K562 (cell line): ENCODE measurements around the gene FBXO21. TPM values are rescaled to one million over a fixed set of nuclear protein-coding genes. Genes with fewer than 3 reads are reported as not detected.

Source experiments
- ATAC-seq: fragments of 200-7000 bp; cut with Tn5 transposase; 3 replicates; pipeline ENCODE4 v1.9.1; 2020; ENCODE audit warnings: moderate library complexity
- BruUV-seq: library from RNA; stranded (reverse); fragments of 400-500 nt; replicated peaks from 2 replicates; lab custom pipeline; 2021; lab: Mats Ljungman, UMichigan
- CTCF ChIA-PET: fragments of 300-600 bp; formaldehyde crosslinking; extraction: SDS; loops from one replicate; lab custom pipeline; 2021; ENCODE audit warnings: low intra/inter-chr PET ratio; lab: Yijun Ruan, JAX
- POLR2A ChIA-PET: fragments of 300-600, 350-650 bp; sonication (Branson Sonifier 250); formaldehyde crosslinking; extraction: SDS; loops from one replicate; lab custom pipeline; 2021; ENCODE audit warnings: antibody characterized with exemption, inconsistent platforms; lab: Yijun Ruan, JAX
- DNase-seq, 4 experiments: peaks; one replicate each; pipeline versions ENCODE4 v3.0.0 to v3.0.0-alpha.2; 2011 to 2018; ENCODE audit warnings: low spot score in 3 of 4, mixed read lengths in 3 of 4; ENCODE audit errors: extremely low read depth in 1 of 4
- FAIRE-seq: peaks from 2 replicates; lab custom pipeline; 2011; peaks lifted over from hg19 to GRCh38; lab: Jason Lieb, UNC
- H2AFZ ChIP-seq: 2 replicates; pipeline ENCODE4 v1.6.0; 2011; ENCODE audit warnings: low read depth, low read length, control low read depth, inconsistent platforms
- H3K27ac ChIP-seq: fragments of 200-600 bp; 3 replicates; pipeline ENCODE4 v1.8.0; 2011; ENCODE audit warnings: low read depth, mild to moderate bottlenecking, control low read depth, inconsistent platforms, low read length, moderate library complexity, mixed read lengths; ENCODE audit errors: extremely low read depth
- H3K27me3 ChIP-seq, 2 experiments: fragments of 300-600 bp in 1 of 2; 2 replicates in 1 of 2; 3 replicates in 1 of 2; pipeline versions ENCODE4 v1.6.0 to v1.8.0; 2011; ENCODE audit warnings: inconsistent platforms in 2 of 2, low read length in 2 of 2, mild to moderate bottlenecking in 1 of 2, mixed read lengths in 1 of 2, moderate library complexity in 1 of 2; ENCODE audit not compliant: control insufficient read depth in 2 of 2, insufficient read depth in 2 of 2
- H3K36me3 ChIP-seq: fragments of 300-600 bp; 3 replicates; pipeline ENCODE4 v1.8.0; 2011; ENCODE audit warnings: mild to moderate bottlenecking, low read length, inconsistent platforms; ENCODE audit not compliant: control insufficient read depth, insufficient read depth
- H3K4me1 ChIP-seq, 2 experiments: fragments of 200-600 bp in 1 of 2; replicated peaks in 1 of 2; 2 replicates in 1 of 2; 3 replicates in 1 of 2; pipeline versions ENCODE4 v1.5.1 to v1.8.0; 2011; ENCODE audit warnings: inconsistent platforms in 2 of 2, low read length in 2 of 2, mild to moderate bottlenecking in 1 of 2, mixed read lengths in 1 of 2, moderate library complexity in 1 of 2; ENCODE audit not compliant: control insufficient read depth in 2 of 2, insufficient read depth in 2 of 2
- H3K4me2 ChIP-seq: 2 replicates; pipeline ENCODE4 v1.6.1; 2011; ENCODE audit warnings: low read length, control low read depth, inconsistent platforms, mixed read lengths; ENCODE audit not compliant: insufficient read depth
- H3K4me3 ChIP-seq: fragments of 200-600 bp; sonication (generic), shearing (Covaris generic); 2 replicates; pipeline ENCODE4 v1.5.1; 2016; ENCODE audit warnings: control low read depth, inconsistent platforms
- H3K79me2 ChIP-seq: fragments of 200-600 bp; 3 replicates; pipeline ENCODE4 v1.8.0; 2011; ENCODE audit warnings: low read length, inconsistent platforms; ENCODE audit not compliant: control insufficient read depth, insufficient read depth
- H3K9ac ChIP-seq, 2 experiments: 2 replicates each; pipeline versions ENCODE4 v1.6.0 to v1.6.1; 2011; ENCODE audit warnings: low read depth in 2 of 2, low read length in 2 of 2, control low read depth in 1 of 2, inconsistent platforms in 1 of 2, mild to moderate bottlenecking in 1 of 2, mixed read lengths in 1 of 2; ENCODE audit not compliant: insufficient read depth in 1 of 2
- H3K9me1 ChIP-seq: one replicate; pipeline ENCODE4 v1.6.0; 2011; ENCODE audit warnings: inconsistent platforms, mild to moderate bottlenecking, low read length, moderate library complexity; ENCODE audit not compliant: control insufficient read depth, insufficient read depth
- H3K9me3 ChIP-seq: replicated peaks from 2 replicates; pipeline ENCODE4 v1.5.1; 2011; ENCODE audit warnings: low read depth, low read length, inconsistent platforms; ENCODE audit not compliant: control insufficient read depth, insufficient read depth
- H4K20me1 ChIP-seq: replicated peaks from 2 replicates; pipeline ENCODE4 v1.6.1; 2011; ENCODE audit warnings: low read length, inconsistent platforms, mixed read lengths; ENCODE audit not compliant: control insufficient read depth, insufficient read depth
- ARID3A ChIP-seq: IDR thresholded peaks from 2 replicates; pipeline ENCODE4 v1.6.1; 2012; ENCODE audit warnings: low read depth, low read length, improper control_type of control experiment, borderline replicate concordance
- BRF2 ChIP-seq: IDR thresholded peaks from 3 replicates; pipeline ENCODE4 v1.6.1; 2011; ENCODE audit warnings: borderline replicate concordance, mild to moderate bottlenecking; ENCODE audit not compliant: insufficient read length, insufficient read depth
- HDAC8 ChIP-seq: fragments of 450-650 bp; IDR thresholded peaks from 2 replicates; pipeline ENCODE4 v1.6.1; 2016; ENCODE audit warnings: mild to moderate bottlenecking, missing genetic modification characterization, moderate library complexity, missing compliant biosample characterization
- NCOA1 ChIP-seq: fragments of 450-650 bp; IDR thresholded peaks from 2 replicates; pipeline ENCODE4 v1.6.1; 2016; ENCODE audit warnings: low read depth
- SIRT6 ChIP-seq: IDR thresholded peaks from one replicate; pipeline ENCODE4 v1.6.1; 2012; ENCODE audit warnings: low read depth, mild to moderate bottlenecking, control low read depth, inconsistent platforms, low read length, moderate library complexity
- STAT5A ChIP-seq: IDR thresholded peaks from 2 replicates; pipeline ENCODE4 v1.6.1; 2012; ENCODE audit warnings: low read length, inconsistent platforms, borderline replicate concordance
- STAT6 ChIP-seq: sonication (generic); formaldehyde crosslinking; IDR thresholded peaks from 2 replicates; pipeline ENCODE4 v1.8.1; 2023; ENCODE audit warnings: mild to moderate bottlenecking, missing genetic modification reagents
- TBL1XR1 ChIP-seq, 2 experiments: IDR thresholded peaks; 2 replicates each; pipeline ENCODE4 v1.6.1; 2012; ENCODE audit warnings: improper control_type of control experiment in 2 of 2, low read length in 2 of 2, mild to moderate bottlenecking in 1 of 2
- U2AF1 ChIP-seq: fragments of 200-400 bp; formaldehyde crosslinking; optimal IDR thresholded peaks from 2 replicates; pipeline ENCODE3; 2017; ENCODE audit warnings: mild to moderate bottlenecking, low read depth, low read length, moderate library complexity
- ZNF316 ChIP-seq: fragments of 450-650 bp; IDR thresholded peaks from 2 replicates; pipeline ENCODE4 v1.6.1; 2016
- whole genome bisulfite sequencing: fragments of 100-300 bp; shearing (Covaris generic); methylation state at CpG from one replicate; pipeline ENCODE4 v1.1.6; 2016; ENCODE audit warnings: low coverage, mixed read lengths; ENCODE audit not compliant: insufficient coverage; ENCODE audit errors: missing lambda C conversion rate; 5-methylcytosine and 5-hydroxymethylcytosine counted together
- in situ Hi-C: fragments of 300-500 bp; cut with MboI; formaldehyde crosslinking; loops from 4 replicates; pipeline ENCODE4 v1.15.0; 2018; ENCODE audit warnings: inconsistent platforms, mixed read lengths
- intact Hi-C: fragments of 100-400 bp; cut with micrococcal nuclease; formaldehyde crosslinking; loops from 2 replicates; pipeline ENCODE4 v1.14.2; 2022
- polyA plus RNA-seq, 8 experiments: library from polyadenylated mRNA; depleted of rRNA in 4 of 8; stranded (reverse) in 5 of 8; unstranded in 3 of 8; fragments of >200 nt; fragmentation: Nextera tagmentation in 2 of 8; fragmentation: Illumina TruSeq in 1 of 8; extraction: Ambion mirVana in 2 of 8; extraction: Trizol in 1 of 8; gene quantifications; 2 replicates each; pipeline versions ENCODE4 v1.2.1 to v1.2.3, GENCODE V29; 2011 to 2014; ENCODE audit warnings: inconsistent platforms in 1 of 8, missing spikeins in 1 of 8
- total RNA-seq, 7 experiments: library from RNA; depleted of rRNA in 6 of 7; stranded (reverse); fragments of >200 nt in 6 of 7; fragmentation: Illumina TruSeq in 2 of 7; extraction: Trizol in 2 of 7; gene quantifications; 2 replicates each; pipeline versions ENCODE4 v1.2.1 to v1.2.3, GENCODE V29; 2011 to 2021; ENCODE audit warnings: low replicate concordance in 1 of 7

The FBXO21 gene
- total and polyA plus RNA-seq, 9 of the 15 experiments (the other 6 are each of a cell fraction or from before 2014, with no cell fraction given) = 3.0 to 50.9 (median 9.1) TPM

DNA sequence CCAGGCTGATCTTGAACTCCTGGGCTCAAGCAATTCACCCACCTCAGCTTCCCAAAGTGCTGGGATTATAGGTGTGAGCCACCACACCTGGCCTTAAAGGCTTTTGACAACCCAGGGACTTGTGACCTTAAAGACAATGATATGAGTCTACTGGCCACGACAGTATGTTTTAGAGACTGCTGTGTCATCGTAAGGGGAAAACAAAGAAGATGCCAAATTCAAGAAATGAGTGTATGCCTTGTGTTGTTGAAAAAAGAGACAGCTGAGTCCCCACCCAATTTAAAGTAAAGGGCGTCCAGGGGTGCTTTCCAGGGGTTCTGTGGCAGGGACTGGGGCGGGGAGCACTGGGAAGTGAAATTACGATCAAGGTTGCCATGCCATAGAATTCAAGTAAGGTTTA lies 26.4 kb upstream of the FBXO21 start (continued):
- no peak for TF ChIP-seq SIRT6
- no peak for TF ChIP-seq BRF2
- peak; percentile 15; the same call in 1 of the 2 replicates for TF ChIP-seq ZNF316
- no peak for TF ChIP-seq NCOA1
- no peak for TF ChIP-seq STAT5A
- TF ChIP-seq U2AF1 = no peak
- no peak for TF ChIP-seq TBL1XR1 (IDR thresholded peaks at IDR 0.05; ENCODE audit: low read length in 2 of 2)

GRCh38 chr12:117214797-117215196 lies 24.5 kb upstream of the FBXO21 start:
- H3K79me2 ChIP-seq = no peaks in the 10 kb centered on the region
- no peaks in the 10 kb centered on the region for H3K9me3 ChIP-seq
- no peak overlapping the region for H2AFZ ChIP-seq
- no peak overlapping the region for H3K4me3 ChIP-seq
- BruUV-seq = no TSS peak
- no peak for FAIRE-seq
- H4K20me1 ChIP-seq = peaks cover 12% of the 10 kb centered on the region; the same call in 1 of the 2 replicates
- in situ Hi-C loops (loop anchor here (10.0 kb wide), 1 partner anchor 620 kb away; no protein-coding TSS in a partner anchor), intact Hi-C loops (loop anchor here (5.0 to 10.0 kb wide), 3 partner anchors 470 to 638 kb away; no protein-coding TSS in a partner anchor)
- WGBS = 0% methylated on average over 10 of the region's 10 CpGs
- TF ChIP-seq HDAC8 = no peak
- no peak for TF ChIP-seq ARID3A
- no peak for TF ChIP-seq STAT6 (CRISPR knock-in tag)
- ChIA-PET POLR2A (interaction anchor here (0.7 kb wide), 1 partner anchor 464 kb away, joined by 3 read pairs; no protein-coding TSS in a partner anchor), CTCF (interaction anchor here (0.7 kb wide), 1 partner anchor 637 kb away, joined by 4 read pairs; no protein-coding TSS in a partner anchor)
- H3K27me3 ChIP-seq = peaks cover 22 to 64% of the 10 kb centered on the region in 2 experiments; a peak in 4 of 5 replicates
- H3K9ac ChIP-seq = no peak overlapping the region
- H3K36me3 ChIP-seq = no peaks in the 10 kb centered on the region
- no peak for DNase-seq
- no peak overlapping the region for H3K4me2 ChIP-seq
- no peak overlapping the region for H3K27ac ChIP-seq
- no peaks in the 10 kb centered on the region for H3K4me1 ChIP-seq
- ATAC-seq = no peak
- no peaks in the 10 kb centered on the region for H3K9me1 ChIP-seq
